Measurements from ENCODE around the gene TNFAIP2. TPM values are rescaled to one million over a fixed set of nuclear protein-coding genes. Genes with fewer than 3 reads are reported as not detected.

Gene TNFAIP2
- total and polyA plus RNA-seq, 9 of the 15 experiments (the other 6 are each of a cell fraction or from before 2014, with no cell fraction given): 22.6 to 68.6 (median 44.6) TPM

GRCh38 chr14:103118663-103119404 is 4.4 kb upstream of the TNFAIP2 start (continued):
- TF ChIP-seq KLF6 (CRISPR knock-in tag; IDR thresholded peaks at IDR 0.05; ENCODE audit: borderline replicate concordance) (no peak), NCOA1 (IDR thresholded peaks at IDR 0.05; ENCODE audit: low read depth) (peak; percentile 54; the same call in 1 of the 2 replicates), SMARCA4 (IDR thresholded peaks at IDR 0.05) (peak; percentile 71), SMAD4 (CRISPR knock-in tag; conservative IDR thresholded peaks at IDR 0.05) (0 out of 2 replicates have a peak, but pooled peaks have one; percentile 19), GABPB2 (CRISPR knock-in tag; conservative IDR thresholded peaks at IDR 0.05) (no peak), MAFF (IDR thresholded peaks at IDR 0.05; ENCODE audit: low read length) (peak; percentile 53), CLOCK (CRISPR knock-in tag; IDR thresholded peaks at IDR 0.05; ENCODE audit: borderline replicate concordance) (no peak), RBFOX2 (IDR thresholded peaks at IDR 0.05; ENCODE audit: low read depth, low read length) (0 out of 2 replicates have a peak, but pooled peaks have one; percentile 27), DPF2 (IDR thresholded peaks at IDR 0.05) (peak; percentile 71; the same call in 1 of the 2 replicates), NFE2L1 (tag; IDR thresholded peaks at IDR 0.05; ENCODE audit: borderline replicate concordance, low read depth) (peak; percentile 52; the same call in 1 of the 2 replicates), CTBP1 (IDR thresholded peaks at IDR 0.05; ENCODE audit: borderline replicate concordance) (peak; percentile 73; the same call in 1 of the 2 replicates), ZNF239 (CRISPR knock-in tag; IDR thresholded peaks at IDR 0.05) (0 out of 2 replicates have a peak, but pooled peaks have one; percentile 12), SNRNP70 (optimal IDR thresholded peaks at IDR 0.05; ENCODE audit: low read depth, low read length) (no peak)
- TF ChIP-seq, protein P1, sequence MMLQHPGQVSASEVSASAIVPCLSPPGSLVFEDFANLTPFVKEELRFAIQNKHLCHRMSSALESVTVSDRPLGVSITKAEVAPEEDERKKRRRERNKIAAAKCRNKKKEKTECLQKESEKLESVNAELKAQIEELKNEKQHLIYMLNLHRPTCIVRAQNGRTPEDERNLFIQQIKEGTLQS (IDR thresholded peaks at IDR 0.05): peak; percentile 44
- TF ChIP-seq, protein P1 (CRISPR knock-in tag; conservative IDR thresholded peaks at IDR 0.05): no peak
- TF ChIP-seq, protein P2, sequence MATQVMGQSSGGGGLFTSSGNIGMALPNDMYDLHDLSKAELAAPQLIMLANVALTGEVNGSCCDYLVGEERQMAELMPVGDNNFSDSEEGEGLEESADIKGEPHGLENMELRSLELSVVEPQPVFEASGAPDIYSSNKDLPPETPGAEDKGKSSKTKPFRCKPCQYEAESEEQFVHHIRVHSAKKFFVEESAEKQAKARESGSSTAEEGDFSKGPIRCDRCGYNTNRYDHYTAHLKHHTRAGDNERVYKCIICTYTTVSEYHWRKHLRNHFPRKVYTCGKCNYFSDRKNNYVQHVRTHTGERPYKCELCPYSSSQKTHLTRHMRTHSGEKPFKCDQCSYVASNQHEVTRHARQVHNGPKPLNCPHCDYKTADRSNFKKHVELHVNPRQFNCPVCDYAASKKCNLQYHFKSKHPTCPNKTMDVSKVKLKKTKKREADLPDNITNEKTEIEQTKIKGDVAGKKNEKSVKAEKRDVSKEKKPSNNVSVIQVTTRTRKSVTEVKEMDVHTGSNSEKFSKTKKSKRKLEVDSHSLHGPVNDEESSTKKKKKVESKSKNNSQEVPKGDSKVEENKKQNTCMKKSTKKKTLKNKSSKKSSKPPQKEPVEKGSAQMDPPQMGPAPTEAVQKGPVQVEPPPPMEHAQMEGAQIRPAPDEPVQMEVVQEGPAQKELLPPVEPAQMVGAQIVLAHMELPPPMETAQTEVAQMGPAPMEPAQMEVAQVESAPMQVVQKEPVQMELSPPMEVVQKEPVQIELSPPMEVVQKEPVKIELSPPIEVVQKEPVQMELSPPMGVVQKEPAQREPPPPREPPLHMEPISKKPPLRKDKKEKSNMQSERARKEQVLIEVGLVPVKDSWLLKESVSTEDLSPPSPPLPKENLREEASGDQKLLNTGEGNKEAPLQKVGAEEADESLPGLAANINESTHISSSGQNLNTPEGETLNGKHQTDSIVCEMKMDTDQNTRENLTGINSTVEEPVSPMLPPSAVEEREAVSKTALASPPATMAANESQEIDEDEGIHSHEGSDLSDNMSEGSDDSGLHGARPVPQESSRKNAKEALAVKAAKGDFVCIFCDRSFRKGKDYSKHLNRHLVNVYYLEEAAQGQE (IDR thresholded peaks at IDR 0.05; ENCODE audit: borderline replicate concordance): 0 out of 2 replicates have a peak, but pooled peaks have one; percentile 36
- TF ChIP-seq, protein P2 (CRISPR knock-in tag; IDR thresholded peaks at IDR 0.05; ENCODE audit: low read depth): no peak

Data from K562 (cell line).